CD14-positive monocyte (primary cell): ENCODE data around the gene SRCIN1. TPM values are rescaled to one million over a fixed set of nuclear protein-coding genes. Genes with fewer than 3 reads are reported as not detected.
A peak's percentile ranks its signal among the peaks of the same experiment; 100 is the strongest.

ENCODE experiments used
- DNase-seq, 3 donors: peaks; one replicate each; pipeline ENCODE4 v3.0.0-alpha.2; 2011 to 2022
- H2AFZ ChIP-seq: 2 replicates; pipeline ENCODE4 v1.6.0; 2012; ENCODE audit warnings: mild to moderate bottlenecking, low read depth, low read length, inconsistent platforms; ENCODE audit not compliant: insufficient read depth, poor library complexity, severe bottlenecking
- H3K27ac ChIP-seq, 2 donors: 1 replicate in 1 of 2; 2 replicates in 1 of 2; pipeline ENCODE4 v1.5.1; 2012 to 2013; ENCODE audit warnings: low read length in 2 of 2, control low read depth in 1 of 2, inconsistent platforms in 1 of 2, low read depth in 1 of 2, mild to moderate bottlenecking in 1 of 2
- H3K27me3 ChIP-seq, 2 donors: one replicate each; pipeline versions ENCODE4 v1.6.0 to v1.6.1; 2011 to 2013; ENCODE audit warnings: low read length in 2 of 2; ENCODE audit not compliant: control insufficient read depth in 2 of 2, insufficient read depth in 2 of 2
- H3K36me3 ChIP-seq, 2 donors: replicated peaks in 1 of 2; 1 replicate in 1 of 2; 2 replicates in 1 of 2; pipeline versions ENCODE4 v1.5.1 to v1.6.1; 2012 to 2013; ENCODE audit warnings: low read length in 2 of 2, control low read depth in 1 of 2, inconsistent platforms in 1 of 2, mild to moderate bottlenecking in 1 of 2; ENCODE audit not compliant: insufficient read depth in 2 of 2, control insufficient read depth in 1 of 2
- H3K4me1 ChIP-seq, 2 donors: 1 replicate in 1 of 2; 2 replicates in 1 of 2; pipeline versions ENCODE4 v1.5.1 to v1.6.1; 2012 to 2013; ENCODE audit warnings: low read length in 2 of 2, control low read depth in 1 of 2, inconsistent platforms in 1 of 2, mild to moderate bottlenecking in 1 of 2, moderate library complexity in 1 of 2; ENCODE audit not compliant: insufficient read depth in 2 of 2, control insufficient read depth in 1 of 2
- H3K4me2 ChIP-seq: replicated peaks from 2 replicates; pipeline ENCODE3; 2012; ENCODE audit warnings: low read length, moderate library complexity, mild to moderate bottlenecking; ENCODE audit not compliant: poor library complexity, severe bottlenecking; ENCODE audit errors: extremely low read depth
- H3K4me3 ChIP-seq, 3 experiments: fragments of 200-600 bp in 1 of 3; sonication (generic) in 1 of 3; replicated peaks in 1 of 3; 1 replicate in 2 of 3; 2 replicates in 1 of 3; pipeline ENCODE4 v1.5.1; 2011 to 2013; ENCODE audit warnings: low read length in 3 of 3, mild to moderate bottlenecking in 3 of 3, control low read depth in 2 of 3, low read depth in 2 of 3, inconsistent platforms in 1 of 3, moderate library complexity in 1 of 3
- H3K79me2 ChIP-seq: 2 replicates; pipeline ENCODE4 v1.6.0; 2012; ENCODE audit warnings: mild to moderate bottlenecking, control low read depth, inconsistent platforms, low read length, moderate library complexity; ENCODE audit not compliant: insufficient read depth
- H3K9ac ChIP-seq: 2 replicates; pipeline ENCODE4 v1.6.0; 2017; ENCODE audit warnings: low read length, mild to moderate bottlenecking; ENCODE audit not compliant: insufficient read depth, poor library complexity, severe bottlenecking
- H3K9me3 ChIP-seq, 2 donors: replicated peaks in 1 of 2; 1 replicate in 1 of 2; 2 replicates in 1 of 2; pipeline versions ENCODE4 v1.5.1 to v1.6.1; 2012 to 2013; ENCODE audit warnings: low read length in 2 of 2, control low read depth in 1 of 2; ENCODE audit not compliant: control insufficient read depth in 1 of 2, insufficient read depth in 1 of 2
- H4K20me1 ChIP-seq: 2 replicates; pipeline ENCODE4 v1.6.0; 2012; ENCODE audit warnings: mild to moderate bottlenecking, low read length, control low read depth, moderate library complexity; ENCODE audit not compliant: insufficient read depth
- H3K27ac Mint-ChIP-seq, 7 donors: one replicate each; pipeline ENCODE4 v1.8.0; 2020; ENCODE audit warnings: mild to moderate bottlenecking in 7 of 7, mixed read lengths in 7 of 7, moderate library complexity in 6 of 7, inconsistent platforms in 2 of 7
- H3K27me3 Mint-ChIP-seq, 3 donors: one replicate each; pipeline ENCODE4 v1.8.0; 2021 to 2022; ENCODE audit warnings: low read depth in 3 of 3, mild to moderate bottlenecking in 3 of 3, mixed read lengths in 3 of 3, moderate library complexity in 3 of 3, inconsistent platforms in 1 of 3
- H3K36me3 Mint-ChIP-seq, 2 donors: one replicate each; pipeline ENCODE4 v1.8.0; 2020; ENCODE audit warnings: mixed read lengths in 2 of 2, inconsistent platforms in 1 of 2, mild to moderate bottlenecking in 1 of 2
- H3K4me1 Mint-ChIP-seq: one replicate; pipeline ENCODE4 v1.8.0; 2020; ENCODE audit warnings: mild to moderate bottlenecking, mixed read lengths
- H3K4me3 Mint-ChIP-seq, 2 donors: one replicate each; pipeline ENCODE4 v1.8.0; 2020; ENCODE audit warnings: mild to moderate bottlenecking in 2 of 2, mixed read lengths in 2 of 2, moderate library complexity in 1 of 2
- H3K9me3 Mint-ChIP-seq, 7 donors: one replicate each; pipeline ENCODE4 v1.8.0; 2020 to 2022; ENCODE audit warnings: mixed read lengths in 7 of 7, mild to moderate bottlenecking in 6 of 7, moderate library complexity in 6 of 7, inconsistent platforms in 2 of 7
- CTCF ChIP-seq: fragments of 200-600 bp; IDR thresholded peaks from one replicate; pipeline ENCODE4 v1.8.0; 2022; ENCODE audit warnings: antibody characterized with exemption, mild to moderate bottlenecking
- WGBS: methylation state at CpG from one replicate; pipeline ENCODE4 v1.1.5; 2013; ENCODE audit warnings: missing lambda C conversion rate; ENCODE audit not compliant: insufficient coverage; 5-methylcytosine and 5-hydroxymethylcytosine counted together
- intact Hi-C, 2 donors: fragments of 100-400 bp; cut with micrococcal nuclease; formaldehyde crosslinking; loops; one replicate each; pipeline versions ENCODE4 v1.15.0 to v1.15.1; 2023
- polyA plus RNA-seq, 3 donors: library from polyadenylated mRNA; depleted of rRNA in 1 of 3; unstranded in 2 of 3; stranded (reverse) in 1 of 3; fragments of 300-500 nt in 2 of 3; fragments of >200 nt in 1 of 3; fragmentation: Illumina TruSeq in 2 of 3; gene quantifications; 1 replicate in 2 of 3; 2 replicates in 1 of 3; pipeline ENCODE4 v1.2.3, GENCODE V29; 2012 to 2021

The SRCIN1 gene
- polyA plus RNA-seq, 3 donors: 0.01 TPM; not detected in 2

- H3K4me1 ChIP-seq: no peaks in the 10 kb centered on the region
- peak overlapping the region in 1 of 2 donors; percentile 16 for H3K4me3 Mint-ChIP-seq
- H3K27me3 ChIP-seq: peaks cover 0 to 20% of the 10 kb centered on the region in 2 donors
- no peak overlapping the region for H2AFZ ChIP-seq
- WGBS: 93% methylated on average over 6 of the region's 11 CpGs
- H3K4me3 ChIP-seq: no peak overlapping the region
- H3K4me2 ChIP-seq: no peak overlapping the region
- H3K4me1 Mint-ChIP-seq: no peaks in the 10 kb centered on the region
- no peak overlapping the region for H3K9ac ChIP-seq
- no peaks in the 10 kb centered on the region for H4K20me1 ChIP-seq
- H3K9me3 Mint-ChIP-seq: peaks cover 0 to 2% (median 0%) of the 10 kb centered on the region in 7 donors
- H3K9me3 ChIP-seq: no peaks in the 10 kb centered on the region
- no peaks in the 10 kb centered on the region for H3K36me3 Mint-ChIP-seq
- no peak overlapping the region for H3K27ac ChIP-seq
- peaks cover 36 to 56% (median 36%) of the 10 kb centered on the region in 3 donors for H3K27me3 Mint-ChIP-seq
- H3K79me2 ChIP-seq: no peaks in the 10 kb centered on the region
- H3K36me3 ChIP-seq: no peaks in the 10 kb centered on the region
- no peak for DNase-seq
- no peak for TF ChIP-seq CTCF
- intact Hi-C loops: no loop called here
- H3K27ac Mint-ChIP-seq: no peak overlapping the region
Measured at GRCh38 chr17:38617967-38618760, 12.4 kb upstream of the SRCIN1 start.

GRCh38 chr17:38617074-38617860 lies 11.5 kb upstream of the SRCIN1 start:
- Histone ChIP-seq H4K20me1 (no peaks in the 10 kb centered on the region), H3K4me1 (no peaks in the 10 kb centered on the region), H3K36me3 (no peaks in the 10 kb centered on the region), H2AFZ (no peak overlapping the region), H3K79me2 (no peaks in the 10 kb centered on the region), H3K9ac (no peak overlapping the region), H3K27me3 (peaks cover 0 to 27% of the 10 kb centered on the region in 2 donors), H3K4me3 (no peak overlapping the region), H3K27ac (no peak overlapping the region), H3K4me2 (no peak overlapping the region), H3K9me3 (peaks cover 0 to under 1% of the 10 kb centered on the region in 2 donors)
- H3K9me3 Mint-ChIP-seq: peaks cover 0 to 3% (median under 1%) of the 10 kb centered on the region in 7 donors
- DNase-seq: no peak
- peak overlapping the region in 1 of 2 donors; percentile 16 for H3K4me3 Mint-ChIP-seq
- H3K27ac Mint-ChIP-seq: no peak overlapping the region
- H3K36me3 Mint-ChIP-seq: no peaks in the 10 kb centered on the region
- H3K27me3 Mint-ChIP-seq: peaks cover 37 to 57% (median 37%) of the 10 kb centered on the region in 3 donors
- no peak for TF ChIP-seq CTCF
- no peaks in the 10 kb centered on the region for H3K4me1 Mint-ChIP-seq
- intact Hi-C loops: no loop called here
- 95% methylated on average over 15 of the region's 19 CpGs for WGBS
